NCI-H226 (cell line): ENCODE measurements around the gene PCDHGA9.
A peak's percentile ranks its signal among the peaks of the same experiment; 100 is the strongest.
"Not testable (repeated sequence)": the region's sequence is repeated elsewhere in the genome, so short reads cannot be mapped to it uniquely, and the experiment has no call there.

Experiments
- DNase-seq: peaks from one replicate; pipeline ENCODE4 v3.0.0-alpha.2; 2015

The PCDHGA9 gene

DNA sequence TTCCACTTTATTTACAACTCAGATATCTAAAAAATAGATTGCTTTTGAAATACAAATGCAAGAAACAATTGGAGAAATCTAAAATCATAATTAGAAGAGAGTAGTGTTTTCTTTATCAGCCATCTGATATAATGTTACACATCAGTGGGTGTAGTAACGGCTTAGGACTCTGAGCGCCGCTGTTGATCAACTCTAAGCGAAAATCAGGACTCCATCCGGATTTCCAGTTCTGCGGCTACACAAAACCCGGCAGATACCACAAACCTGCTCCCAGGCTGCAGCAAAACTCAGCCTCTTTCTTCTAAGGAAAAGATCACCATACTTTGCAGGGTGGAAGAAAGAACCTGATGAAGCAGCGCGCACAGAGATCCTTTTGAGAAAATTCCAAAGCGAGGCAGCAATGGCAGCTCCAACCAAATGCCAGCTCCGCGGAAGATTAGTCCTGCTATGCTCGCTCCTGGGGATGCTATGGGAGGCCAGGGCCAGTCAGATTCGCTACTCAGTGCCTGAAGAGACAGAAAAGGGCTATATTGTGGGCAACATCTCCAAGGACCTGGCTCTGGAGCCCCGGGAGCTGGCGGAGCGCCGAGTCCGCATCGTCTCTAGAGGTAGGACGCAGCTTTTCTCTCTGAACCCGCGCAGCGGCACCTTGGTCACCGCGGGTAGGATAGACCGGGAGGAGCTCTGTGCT, at the start of gene PCDHGA9:
TSS of gene PCDHGA9 (plus strand) at position 226 of the 691 bp plus-strand sequence. CDS start at position 401, 175 bp downstream.
- no peak for DNase-seq

DNA sequence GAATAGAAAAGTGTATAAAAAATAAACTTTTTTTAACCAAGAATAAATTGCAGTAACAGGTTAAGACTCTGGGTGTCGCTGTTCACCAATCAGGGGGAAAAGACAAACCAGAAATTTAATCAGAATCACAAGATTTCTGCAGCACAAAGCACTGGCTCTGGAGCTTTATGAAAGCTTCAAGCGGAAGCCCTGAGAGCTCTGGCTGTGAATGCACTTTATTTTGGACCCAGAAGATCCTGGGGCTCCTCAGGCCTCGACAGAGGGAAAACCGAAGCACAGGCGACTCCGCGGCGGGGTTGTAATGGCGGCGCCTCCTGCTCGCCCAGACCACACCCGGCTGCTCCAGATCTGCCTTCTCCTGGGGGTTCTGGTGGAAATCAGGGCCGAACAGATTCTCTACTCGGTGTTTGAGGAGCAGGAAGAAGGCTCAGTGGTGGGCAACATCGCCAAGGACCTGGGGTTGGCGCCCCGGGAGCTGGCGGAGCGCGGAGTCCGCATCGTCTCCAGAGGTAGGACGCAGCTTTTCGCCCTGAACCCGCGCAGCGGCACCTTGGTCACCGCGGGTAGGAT, 47.6 kb upstream of the PCDHGA9 start, which contains the start of gene PCDHGA4:
TSS of gene PCDHGA4 (plus strand) at position 122 of the 570 bp plus-strand sequence. CDS start at position 209, 87 bp downstream.
- no peak for DNase-seq

GRCh38 chr5:141355641-141356040, 46.9 kb upstream of the PCDHGA9 start:
- DNase-seq: no peak

- no peak for DNase-seq
These were observed 46.4 kb upstream of the PCDHGA9 start for GRCh38 chr5:141356133-141356532.

GRCh38 chr5:141356950-141357349, 45.6 kb upstream of the PCDHGA9 start:
- no peak for DNase-seq

DNA sequence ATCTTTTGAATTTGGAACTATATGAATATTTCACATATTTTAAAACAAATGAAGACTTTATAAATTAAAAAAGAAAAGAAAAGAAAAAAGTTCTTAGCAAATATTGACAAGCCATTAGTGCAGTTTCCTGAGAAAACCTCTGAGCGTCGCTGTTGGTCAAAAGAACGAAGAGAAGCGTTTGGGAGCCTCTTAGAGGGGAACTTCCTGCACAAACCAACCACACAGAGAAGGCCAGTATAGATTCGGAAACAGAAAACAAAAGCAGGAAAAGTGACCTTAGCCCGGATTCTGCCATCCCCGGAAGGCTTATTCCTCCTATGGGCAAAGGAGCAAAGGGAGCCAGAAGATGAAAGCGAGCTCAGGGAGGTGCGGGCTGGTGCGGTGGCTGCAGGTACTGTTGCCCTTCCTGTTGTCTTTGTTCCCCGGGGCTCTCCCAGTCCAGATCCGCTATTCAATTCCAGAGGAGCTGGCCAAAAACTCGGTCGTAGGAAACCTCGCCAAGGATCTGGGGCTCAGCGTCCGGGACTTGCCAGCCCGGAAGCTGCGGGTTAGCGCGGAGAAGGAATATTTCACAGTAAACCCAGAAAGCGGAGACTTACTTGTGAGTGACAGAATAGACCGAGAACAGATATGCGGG, 42.7 kb upstream of the PCDHGA9 start, which contains the start of gene PCDHGB2:
TSS of gene PCDHGB2 (plus strand) at position 205 of the 637 bp plus-strand sequence. CDS start at position 347, 142 bp downstream.
- DNase-seq: peak; percentile 14

GRCh38 chr5:141360685-141361084, 41.9 kb upstream of the PCDHGA9 start:
- no peak for DNase-seq

GRCh38 chr5:141362719-141363118, 39.9 kb upstream of the PCDHGA9 start:
- no peak for DNase-seq

DNA sequence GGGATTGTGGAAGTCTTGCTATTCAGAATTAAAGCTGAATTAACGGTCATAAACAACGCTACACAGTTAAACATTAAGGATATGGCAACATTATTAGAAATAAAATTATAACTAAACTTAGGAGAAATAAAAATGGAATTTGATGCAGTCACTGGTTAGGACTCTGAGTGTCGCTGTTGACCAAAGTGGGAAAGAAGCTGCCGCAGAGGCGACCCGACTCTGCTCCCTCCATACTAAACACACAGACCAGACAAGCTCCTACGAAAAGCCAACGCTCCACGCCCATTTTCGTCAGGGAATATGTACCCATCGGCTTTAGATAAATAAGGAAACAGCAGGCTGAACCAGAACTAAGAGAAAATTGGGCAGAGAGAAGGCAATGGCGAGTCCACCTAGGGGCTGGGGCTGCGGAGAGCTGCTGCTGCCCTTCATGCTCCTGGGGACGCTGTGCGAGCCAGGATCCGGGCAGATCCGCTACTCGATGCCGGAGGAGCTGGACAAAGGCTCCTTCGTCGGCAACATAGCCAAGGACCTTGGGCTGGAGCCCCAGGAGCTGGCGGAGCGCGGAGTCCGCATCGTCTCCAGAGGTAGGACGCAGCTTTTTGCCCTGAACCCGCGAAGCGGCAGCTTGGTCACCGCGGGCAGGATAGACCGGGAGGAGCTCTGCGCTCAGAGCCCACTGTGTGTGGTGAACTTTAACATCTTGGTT, 38.5 kb upstream of the PCDHGA9 start, which contains the start of gene PCDHGA5:
TSS of gene PCDHGA5 (plus strand) at position 211 of the 709 bp plus-strand sequence. CDS start at position 380, 169 bp downstream.
- DNase-seq: no peak

DNA sequence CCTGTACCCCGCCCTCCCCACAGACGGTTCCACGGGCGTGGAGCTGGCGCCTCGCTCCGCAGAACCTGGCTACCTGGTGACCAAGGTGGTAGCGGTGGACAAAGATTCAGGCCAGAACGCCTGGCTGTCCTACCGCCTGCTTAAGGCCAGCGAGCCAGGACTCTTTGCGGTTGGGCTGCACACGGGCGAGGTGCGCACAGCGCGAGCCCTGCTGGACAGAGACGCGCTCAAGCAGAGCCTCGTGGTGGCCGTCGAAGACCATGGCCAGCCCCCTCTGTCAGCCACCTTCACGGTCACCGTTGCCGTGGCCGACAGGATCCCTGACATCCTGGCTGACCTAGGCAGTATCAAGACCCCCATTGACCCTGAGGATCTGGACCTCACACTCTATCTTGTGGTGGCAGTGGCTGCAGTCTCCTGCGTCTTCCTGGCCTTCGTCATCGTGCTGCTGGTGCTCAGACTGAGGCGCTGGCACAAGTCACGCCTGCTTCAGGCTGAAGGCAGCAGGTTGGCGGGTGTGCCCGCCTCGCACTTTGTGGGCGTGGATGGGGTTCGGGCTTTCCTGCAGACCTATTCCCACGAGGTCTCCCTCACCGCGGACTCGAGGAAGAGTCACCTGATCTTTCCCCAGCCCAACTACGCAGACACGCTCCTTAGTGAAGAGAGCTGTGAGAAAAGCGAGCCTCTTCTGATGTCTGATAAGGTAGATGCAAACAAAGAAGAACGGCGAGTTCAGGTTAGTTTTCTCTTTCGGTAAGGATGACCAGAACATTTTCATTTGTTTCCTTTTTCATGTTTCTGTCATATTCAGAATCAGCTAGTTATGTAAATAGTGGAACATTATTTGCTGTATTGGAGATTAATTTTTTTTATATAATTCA, 36.3 kb upstream of the PCDHGA9 start:
- DNase-seq: no peak

- peak; percentile 56 for DNase-seq
These were observed 32.4 kb upstream of the PCDHGA9 start, which contains the start of gene PCDHGB3 for GRCh38 chr5:141369994-141370848. Gene PCDHGB3 (plus strand): TSS chr5:141370242. CDS start chr5:141370395, 153 bp downstream.

GRCh38 chr5:141371572-141372475, 30.8 kb upstream of the PCDHGA9 start:
- DNase-seq: no peak

- DNase-seq: no peak
These were observed 28.8 kb upstream of the PCDHGA9 start, which contains the start of gene PCDHGA6 for GRCh38 chr5:141373673-141374317. Gene PCDHGA6 (plus strand): TSS chr5:141373891. CDS start chr5:141374084, 193 bp downstream.

DNA sequence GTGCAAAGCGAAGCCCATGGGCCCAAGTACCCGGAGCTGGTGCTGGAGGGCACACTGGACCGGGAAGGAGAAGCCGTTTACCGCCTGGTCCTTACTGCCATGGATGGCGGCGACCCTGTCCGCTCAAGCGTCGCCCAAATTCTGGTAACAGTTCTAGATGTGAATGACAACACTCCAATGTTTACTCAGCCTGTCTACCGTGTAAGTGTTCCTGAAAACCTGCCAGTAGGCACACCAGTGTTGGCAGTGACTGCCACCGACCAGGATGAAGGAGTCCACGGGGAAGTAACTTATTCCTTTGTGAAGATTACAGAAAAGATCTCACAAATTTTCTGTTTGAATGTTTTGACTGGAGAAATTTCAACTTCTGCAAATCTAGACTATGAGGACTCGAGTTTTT, 28.0 kb upstream of the PCDHGA9 start:
- no peak for DNase-seq

DNA sequence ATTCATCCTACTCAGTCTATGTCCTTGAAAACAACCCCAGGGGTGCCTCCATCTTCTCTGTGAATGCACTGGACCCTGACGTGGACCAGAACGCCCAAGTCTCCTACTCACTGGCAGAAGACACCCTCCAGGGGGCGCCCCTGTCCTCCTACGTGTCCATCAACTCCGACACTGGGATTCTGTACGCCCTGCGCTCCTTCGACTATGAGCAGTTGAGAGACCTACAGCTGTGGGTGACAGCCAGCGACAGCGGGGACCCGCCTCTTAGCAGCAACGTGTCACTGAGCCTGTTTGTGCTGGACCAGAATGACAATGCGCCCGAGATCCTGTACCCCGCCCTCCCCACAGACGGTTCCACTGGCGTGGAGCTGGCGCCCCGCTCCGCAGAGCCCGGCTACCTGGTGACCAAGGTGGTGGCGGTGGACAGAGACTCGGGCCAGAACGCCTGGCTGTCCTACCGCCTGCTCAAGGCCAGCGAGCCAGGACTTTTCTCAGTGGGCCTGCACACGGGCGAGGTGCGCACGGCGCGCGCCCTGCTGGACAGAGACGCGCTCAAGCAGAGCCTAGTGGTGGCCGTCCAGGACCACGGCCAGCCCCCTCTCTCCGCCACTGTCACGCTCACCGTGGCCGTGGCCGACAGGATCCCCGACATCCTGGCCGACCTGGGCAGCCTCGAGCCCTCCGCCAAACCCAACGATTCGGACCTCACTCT, 27.0 kb upstream of the PCDHGA9 start:
- not testable (repeated sequence) for DNase-seq

- DNase-seq: no peak
These were observed 19.9 kb upstream of the PCDHGA9 start, which contains the start of gene PCDHGA7 for GRCh38 chr5:141382469-141383294. Gene PCDHGA7 (plus strand): TSS chr5:141382742. CDS start chr5:141382900, 158 bp downstream.

- no peak for DNase-seq
These were observed 19.2 kb upstream of the PCDHGA9 start for GRCh38 chr5:141383345-141383744.
